HS-27A (cell line): ENCODE data around the gene KRTAP5-8.
"Not testable (repeated sequence)": the region's sequence is repeated elsewhere in the genome, so short reads cannot be mapped to it uniquely, and the experiment has no call there.

Source experiments
- DNase-seq: peaks from one replicate; pipeline ENCODE4 v3.0.0-alpha.2; 2012; ENCODE audit warnings: low read depth, missing footprints

Gene KRTAP5-8, protein sequence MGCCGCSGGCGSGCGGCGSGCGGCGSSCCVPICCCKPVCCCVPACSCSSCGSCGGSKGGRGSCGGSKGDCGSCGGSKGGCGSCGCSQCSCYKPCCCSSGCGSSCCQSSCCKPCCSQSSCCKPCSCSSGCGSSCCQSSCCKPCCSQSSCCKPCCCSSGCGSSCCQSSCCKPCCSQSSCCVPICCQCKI

DNA sequence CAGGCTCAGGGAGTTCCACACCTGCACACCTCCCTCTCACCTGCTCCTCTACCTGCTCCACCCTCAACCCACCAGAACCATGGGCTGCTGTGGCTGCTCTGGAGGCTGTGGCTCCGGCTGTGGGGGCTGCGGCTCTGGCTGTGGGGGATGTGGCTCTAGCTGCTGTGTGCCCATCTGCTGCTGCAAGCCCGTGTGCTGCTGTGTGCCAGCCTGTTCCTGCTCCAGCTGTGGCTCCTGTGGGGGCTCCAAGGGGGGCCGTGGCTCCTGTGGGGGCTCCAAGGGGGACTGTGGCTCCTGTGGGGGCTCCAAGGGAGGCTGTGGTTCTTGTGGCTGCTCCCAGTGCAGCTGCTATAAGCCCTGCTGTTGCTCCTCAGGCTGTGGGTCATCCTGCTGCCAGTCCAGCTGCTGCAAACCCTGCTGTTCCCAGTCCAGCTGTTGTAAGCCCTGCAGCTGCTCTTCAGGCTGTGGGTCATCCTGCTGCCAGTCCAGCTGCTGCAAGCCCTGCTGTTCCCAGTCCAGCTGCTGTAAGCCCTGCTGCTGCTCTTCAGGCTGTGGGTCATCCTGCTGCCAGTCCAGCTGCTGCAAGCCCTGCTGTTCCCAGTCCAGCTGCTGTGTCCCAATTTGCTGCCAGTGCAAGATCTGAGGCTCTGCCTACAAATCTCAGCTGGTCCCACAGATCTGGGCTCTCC, at the start of gene KRTAP5-8:
TSS of gene KRTAP5-8 (plus strand) at position 49 of the 689 bp plus-strand sequence. CDS start at position 80, 31 bp downstream.
- DNase-seq: not testable (repeated sequence)

DNA sequence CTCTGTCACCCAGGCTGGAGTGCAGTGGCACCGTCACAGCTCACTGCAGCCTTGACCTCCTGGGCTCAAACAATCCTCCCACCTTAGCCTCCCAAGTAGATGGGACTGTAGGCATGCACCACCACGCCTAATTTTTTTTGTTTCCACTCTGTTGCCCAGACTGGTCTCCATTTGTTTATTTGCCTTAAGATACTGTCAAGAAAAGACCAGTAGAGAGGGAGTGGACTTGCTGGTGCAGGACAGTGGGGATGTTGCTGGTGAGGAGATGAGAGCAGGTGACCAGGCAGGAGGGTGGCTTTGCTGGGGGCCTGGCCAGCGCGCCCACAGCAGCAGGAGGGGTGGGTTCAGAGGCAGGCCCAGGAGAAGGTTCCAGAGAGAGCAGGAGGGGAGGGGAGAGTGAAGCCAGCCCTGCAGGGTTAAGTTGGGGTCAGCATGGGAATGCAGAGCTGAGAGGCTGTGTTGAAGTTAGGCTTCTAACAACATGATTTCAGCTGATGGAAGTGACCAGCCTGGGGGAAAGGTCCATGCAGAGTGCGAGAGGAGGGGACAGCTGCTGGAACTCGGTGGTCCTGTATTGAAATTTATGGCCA, 49.0 kb upstream of the KRTAP5-8 start:
- DNase-seq: no peak

DNA sequence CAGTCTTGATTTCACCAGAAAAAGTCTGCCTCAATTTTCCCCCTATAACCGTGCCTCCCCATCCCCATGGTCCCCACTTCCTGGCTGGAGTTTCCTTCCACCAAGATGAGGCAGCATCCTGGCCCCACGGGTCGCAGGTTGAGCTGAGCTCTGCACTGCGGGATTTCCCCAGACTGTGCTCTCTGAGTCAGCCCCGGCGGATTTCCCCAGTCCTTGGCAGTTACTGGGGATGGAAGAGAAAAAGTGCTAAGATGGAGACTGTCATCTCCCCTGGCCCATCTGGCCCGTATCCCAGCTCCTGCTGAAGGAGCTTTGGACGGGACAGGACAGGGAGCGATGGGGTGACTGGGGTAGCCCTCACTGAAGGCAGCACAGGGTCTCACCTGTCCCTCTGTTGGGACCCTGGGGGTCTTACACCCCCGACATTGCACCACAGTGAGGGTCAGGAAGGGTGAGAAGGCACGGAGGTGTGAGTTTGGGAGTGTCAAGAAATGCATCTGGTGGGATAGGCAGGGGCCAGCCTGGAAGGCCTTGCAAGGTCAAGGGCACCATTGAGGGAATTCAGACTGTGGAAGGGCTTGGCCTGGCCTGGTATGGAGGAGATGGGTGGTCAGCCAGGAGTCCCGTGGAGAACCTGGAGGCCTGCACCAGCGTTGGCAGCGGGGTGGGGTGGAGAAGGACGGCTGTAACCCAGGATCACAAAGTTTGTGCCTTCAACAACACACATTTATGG, 48.3 kb upstream of the KRTAP5-8 start:
- DNase-seq: no peak

DNA sequence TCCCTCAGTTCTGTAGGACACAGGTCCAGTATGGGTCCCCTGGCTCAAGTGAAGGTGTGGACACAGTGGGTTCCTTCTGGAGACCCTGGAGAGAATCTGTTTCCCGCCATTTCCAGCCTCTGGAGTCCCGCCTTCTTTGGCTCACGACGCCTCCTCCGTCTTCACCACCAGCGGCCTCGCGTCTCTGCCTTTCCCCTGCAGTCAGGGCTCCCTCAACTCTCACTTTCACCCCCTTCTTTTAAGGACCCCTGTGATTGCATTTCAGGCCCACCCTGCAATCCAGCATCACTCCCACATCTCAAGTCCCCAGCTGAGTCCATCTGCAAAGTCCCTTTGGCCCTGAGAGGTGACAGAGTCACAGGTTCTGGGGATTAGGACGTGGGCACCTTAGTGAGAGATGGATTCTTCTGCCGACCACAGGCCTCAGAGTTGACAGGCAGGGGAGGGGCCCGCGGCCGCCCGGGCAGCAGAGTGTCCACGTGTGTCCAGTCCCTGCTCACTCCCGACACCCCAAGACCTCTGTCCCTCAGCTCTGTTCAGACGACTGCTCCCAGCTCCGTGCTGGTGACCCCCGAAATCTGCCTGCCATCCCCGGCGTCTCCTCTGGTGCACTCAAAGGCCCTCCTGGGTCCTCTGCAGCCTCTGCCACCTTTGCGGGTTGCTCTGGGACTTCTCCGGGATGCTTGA, 47.6 kb upstream of the KRTAP5-8 start:
- DNase-seq: no peak

DNA sequence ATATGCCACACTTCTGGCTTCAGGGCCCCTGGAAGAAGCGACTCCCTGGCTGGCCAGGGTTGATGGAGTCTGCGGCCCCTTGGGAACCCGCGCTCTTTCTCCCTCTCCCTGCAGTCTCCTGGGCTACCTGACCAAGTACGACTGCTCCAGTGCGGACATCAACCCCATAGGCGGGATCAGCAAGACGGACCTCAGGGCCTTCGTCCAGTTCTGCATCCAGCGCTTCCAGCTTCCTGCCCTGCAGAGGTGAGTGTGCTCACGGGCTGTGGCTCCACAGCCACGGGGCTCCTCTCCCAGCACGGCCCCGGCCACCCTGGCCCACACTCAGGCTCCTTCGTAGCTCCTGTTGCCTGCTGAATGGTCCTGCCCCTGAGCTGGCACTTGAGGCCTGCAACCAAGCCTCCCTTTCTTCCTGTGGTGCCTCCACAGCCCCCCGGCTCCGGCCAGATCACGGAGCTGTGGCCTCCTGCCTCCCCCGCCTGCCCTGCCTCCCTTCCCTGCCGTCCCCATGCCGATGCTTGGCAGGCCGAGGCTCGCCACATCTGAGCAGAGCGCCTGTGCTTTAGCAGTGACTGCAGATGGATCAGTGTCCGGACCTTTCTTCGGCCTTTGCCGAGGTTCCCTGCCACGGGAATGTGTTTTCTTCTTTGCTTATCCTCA, 47.0 kb upstream of the KRTAP5-8 start:
- DNase-seq: no peak

DNA sequence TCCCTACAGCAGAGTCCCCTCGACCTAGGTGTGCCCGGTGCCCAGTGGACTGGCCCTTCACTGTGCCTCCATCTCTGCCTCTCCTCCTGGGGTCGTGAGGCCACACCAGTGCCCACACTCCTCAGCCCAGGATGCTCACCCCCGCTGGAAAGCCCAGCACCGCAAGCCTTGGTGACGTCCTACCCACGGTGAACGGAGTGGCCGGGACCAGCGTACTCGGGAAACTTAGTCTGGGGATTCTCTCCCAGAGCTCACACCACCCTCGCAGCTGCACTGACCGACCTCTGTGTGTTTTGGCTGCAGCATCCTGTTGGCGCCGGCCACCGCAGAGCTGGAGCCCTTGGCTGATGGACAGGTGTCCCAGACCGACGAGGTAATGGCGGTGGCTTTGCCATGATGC, 46.3 kb upstream of the KRTAP5-8 start:
- DNase-seq: no peak

DNA sequence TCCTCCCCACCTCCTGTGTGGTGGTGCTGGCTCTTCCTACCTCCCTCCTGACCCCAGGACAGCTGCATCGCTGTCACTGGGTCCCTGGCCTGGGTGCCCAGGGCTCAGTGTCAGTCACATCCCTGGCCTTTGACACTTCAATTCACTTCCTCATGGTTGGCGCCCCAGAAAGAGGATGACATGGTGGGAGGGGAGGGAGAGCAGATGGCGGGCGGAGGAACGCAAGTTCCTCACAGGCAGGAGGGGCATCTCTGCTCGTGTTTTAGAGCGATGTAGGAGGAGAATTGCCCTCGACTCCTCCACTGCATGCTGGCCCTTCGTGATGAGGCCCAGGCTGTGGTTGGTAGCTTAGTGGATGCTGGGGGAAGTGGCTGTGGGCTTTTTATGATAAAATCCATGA, 45.9 kb upstream of the KRTAP5-8 start:
- DNase-seq: no peak

DNA sequence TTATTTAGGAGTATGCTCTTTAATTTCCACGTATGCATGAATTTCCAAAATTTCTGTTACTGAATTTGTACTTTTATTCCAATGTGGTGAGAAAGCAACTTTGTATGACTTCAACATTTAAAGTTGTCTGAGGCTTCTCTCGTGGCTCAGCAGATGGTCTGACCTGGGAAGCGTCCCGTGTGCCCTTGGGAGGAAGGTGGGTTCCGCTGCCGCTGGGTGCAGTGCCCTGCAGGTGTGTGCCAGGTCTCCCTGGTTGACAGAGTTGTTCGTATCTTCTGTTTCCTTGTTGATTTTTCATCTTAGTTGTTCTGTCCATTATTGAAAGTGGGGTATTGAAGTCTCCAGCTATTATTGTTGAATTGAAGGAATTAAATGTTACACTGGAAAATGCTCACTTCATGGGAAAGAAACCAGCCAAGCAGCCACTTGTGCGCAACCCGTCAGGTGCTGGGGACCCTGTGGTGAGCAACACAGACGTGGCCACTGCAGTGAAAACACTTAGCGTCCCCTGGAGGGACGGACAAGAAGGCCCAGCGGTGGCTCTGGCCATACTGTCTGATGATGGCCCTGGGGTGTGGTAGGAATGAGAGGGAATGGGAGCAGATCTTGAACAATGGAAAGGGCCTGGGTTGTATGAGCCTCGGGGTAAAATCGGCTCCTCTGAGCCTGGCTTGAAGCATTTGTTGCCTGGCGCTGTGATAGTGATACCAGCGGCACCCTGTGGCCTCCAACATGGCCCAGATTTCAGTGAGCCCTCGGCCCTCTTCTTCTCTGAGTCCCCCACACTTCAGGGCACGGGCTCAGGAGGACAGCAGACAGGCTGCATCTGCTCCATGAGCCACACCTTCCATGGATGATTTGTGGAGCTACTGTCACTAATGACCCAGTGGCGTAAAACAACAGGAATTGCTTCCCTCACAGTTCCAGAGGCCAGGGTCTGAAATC, 42.3 kb upstream of the KRTAP5-8 start:
- DNase-seq: no peak

DNA sequence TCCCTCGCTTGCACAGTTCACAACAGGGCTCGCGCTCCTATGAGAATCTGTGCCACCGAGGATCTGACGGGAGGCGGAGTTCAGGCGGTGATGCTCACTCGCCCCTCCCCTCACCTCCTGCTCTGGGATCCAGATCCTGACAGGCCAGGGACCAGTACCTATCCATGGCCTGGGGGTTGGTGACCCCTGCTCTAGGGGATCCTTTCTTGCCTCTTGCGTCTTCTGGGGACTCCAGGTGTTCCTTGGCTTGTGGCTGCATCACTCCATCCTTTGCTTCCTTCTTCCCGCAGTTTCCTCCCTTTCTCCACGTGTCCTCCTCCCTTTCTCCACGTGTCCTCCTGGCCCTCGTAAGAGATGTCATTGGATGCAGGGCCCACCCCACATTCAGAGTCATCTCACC, 41.4 kb upstream of the KRTAP5-8 start:
- no peak for DNase-seq

DNA sequence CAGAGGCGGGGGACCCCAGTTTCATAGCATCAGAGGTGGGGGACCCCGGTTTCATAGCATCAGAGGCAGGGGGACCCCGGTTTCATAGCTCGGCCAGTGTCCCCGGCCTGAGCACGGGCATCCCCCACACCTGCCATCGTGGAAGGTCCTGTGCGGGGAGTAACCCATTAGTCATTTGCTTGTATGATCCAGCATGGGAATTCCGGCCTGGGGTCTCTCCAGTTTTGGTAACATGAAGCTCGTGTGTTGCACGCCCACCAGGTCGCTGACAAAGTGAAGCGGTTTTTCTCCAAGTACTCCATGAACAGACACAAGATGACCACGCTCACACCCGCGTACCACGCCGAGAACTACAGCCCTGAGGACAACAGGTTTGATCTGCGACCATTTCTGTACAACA, 39.7 kb upstream of the KRTAP5-8 start:
- no peak for DNase-seq

DNA sequence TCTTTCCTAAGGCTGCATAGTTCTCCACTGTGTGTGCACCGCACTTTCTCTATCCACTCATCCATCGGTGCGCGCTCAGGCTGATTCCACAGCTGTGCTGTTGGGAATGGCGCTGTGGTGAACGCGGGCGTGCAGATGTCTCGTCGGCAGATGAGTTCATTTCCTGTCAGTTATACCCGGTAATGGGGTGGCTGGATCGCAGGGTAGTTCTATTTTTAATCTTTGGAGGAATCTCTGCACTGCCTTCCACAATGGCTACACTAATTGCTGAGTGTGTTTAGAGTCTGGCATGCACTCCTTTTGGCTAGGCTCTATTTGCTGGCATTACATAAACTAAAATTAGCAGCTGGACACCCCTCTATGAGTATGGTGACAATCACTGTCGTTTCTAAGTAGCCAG, 38.7 kb upstream of the KRTAP5-8 start:
- DNase-seq: no peak

DNA sequence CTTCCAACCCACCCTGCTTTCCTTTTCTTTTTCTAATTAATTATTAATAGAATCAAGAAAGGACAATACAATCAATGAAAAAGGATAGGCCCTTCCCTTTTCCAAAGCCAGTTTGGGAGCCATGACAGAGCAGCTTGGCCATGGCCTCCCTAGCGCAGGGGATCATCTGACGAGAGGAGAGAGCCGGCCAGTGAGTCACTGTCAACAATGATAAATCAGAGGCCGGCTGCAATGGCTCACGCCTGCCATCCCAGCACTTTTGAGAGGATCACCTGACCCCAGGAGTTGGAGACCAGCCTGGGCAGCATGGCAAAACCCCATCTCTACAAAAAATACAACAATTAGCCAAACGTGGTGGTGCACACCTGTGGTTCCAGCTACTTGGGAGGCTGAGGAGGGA, 38.3 kb upstream of the KRTAP5-8 start:
- DNase-seq: no peak

DNA sequence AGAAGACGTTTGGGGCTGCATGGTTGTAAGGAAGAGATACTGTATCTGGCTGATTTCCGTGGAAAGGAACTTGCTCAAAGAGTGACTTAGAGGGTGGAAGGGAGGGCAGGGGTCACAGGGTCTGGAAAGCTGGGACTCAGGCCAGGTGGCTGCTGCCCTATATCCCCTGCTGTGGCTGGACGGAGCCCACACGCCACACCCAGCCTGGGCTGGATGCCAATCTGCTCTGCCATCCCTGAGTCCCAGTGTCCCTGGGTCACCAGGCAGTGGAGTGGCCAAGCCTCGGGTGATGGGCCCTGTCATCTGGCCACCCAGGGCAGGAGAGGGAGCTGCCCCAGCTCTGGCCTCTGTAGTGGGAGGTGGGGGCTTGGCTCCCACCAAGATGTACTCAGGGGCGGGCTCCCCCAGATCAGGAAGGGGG, 37.2 kb upstream of the KRTAP5-8 start:
- DNase-seq: no peak

DNA sequence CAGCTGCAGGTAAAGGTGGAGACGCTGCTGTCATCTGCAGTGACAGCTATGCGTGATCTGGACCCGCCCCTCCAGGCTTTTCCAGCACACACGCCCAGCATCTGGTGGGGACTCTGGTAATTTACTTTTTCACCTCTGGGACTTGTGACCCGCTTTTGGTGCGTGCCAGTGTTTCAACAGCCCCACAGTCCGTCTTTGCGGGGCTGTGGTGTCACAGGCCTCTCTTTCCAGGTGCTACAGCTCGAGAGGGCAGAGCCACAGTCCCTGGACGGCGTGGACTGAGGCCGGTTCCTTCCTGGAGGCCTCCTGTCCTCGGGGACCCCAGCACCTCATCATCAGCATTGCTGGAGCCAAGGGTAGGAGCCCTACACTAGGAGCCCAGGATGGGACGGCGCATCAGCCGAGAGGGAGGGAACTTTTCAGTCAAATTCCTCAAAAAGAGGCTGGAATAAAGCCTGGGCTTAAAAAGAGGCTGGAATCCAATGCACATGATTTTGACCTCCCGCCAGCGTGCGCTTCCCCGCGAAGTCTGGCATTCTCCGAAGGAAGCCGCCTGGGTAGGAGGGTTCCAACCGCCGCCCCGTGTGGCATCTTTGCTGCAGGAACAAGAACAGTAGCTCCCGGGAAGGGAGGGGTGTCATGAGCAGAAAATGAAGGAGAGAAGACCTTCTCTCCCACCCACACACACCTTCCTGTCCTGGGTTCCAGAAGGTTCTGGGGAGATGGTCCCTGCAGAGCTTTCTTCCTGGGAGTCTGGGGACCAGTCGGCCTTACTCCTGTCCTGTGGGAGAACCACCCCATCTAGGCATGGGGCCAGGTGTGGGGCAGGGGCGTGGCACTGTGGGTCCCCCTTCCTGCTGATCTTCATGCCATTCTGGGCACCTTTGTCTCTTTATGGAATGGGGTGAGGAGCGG, 36.5 kb upstream of the KRTAP5-8 start:
- no peak for DNase-seq

DNA sequence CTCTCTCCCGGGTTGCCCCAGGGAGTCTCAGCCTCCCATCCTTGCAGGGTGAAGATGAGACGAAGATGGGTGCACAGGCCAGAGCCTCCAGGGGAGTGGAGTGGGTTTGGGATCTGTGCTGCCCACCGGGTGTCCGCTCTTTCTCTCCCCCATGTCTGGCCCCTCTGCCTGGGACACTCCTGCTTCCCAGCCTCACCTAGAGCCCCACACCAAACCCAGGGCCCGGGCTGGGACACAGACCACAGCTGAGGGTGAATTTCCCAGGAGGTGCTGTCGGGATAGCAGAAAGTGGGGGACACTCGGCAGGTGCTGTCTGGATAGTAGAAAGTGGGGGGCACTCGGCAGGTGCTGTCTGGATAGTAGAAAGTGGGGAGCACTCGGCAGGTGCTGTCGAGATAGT, 35.8 kb upstream of the KRTAP5-8 start:
- no peak for DNase-seq

DNA sequence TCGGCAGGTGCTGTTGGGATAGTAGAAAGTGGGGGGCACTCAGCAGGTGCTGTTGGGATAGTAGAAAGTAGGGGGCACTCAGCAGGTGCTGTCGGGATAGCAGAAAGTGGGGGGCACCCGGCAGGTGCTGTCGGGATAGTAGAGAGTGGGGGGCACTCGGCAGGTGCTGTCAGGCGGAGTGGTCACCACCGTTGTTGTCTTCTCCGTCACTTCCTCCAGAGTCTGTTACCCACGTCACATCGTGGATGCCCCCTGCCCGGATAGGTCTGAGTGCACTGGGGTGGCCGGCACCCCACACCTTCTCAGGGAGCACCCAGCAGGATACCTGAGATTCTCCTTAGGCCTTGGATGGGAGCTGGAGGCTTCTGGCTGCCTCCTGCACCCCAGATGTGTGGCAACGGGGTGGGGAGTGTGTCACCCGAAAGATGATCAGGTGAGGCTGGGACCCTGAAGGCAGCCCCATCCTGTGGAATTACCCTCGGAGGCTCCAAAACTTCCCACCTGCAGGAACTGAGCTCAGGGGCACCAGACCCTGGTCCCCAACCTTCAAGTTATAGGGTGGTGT, 34.9 kb upstream of the KRTAP5-8 start:
- DNase-seq: no peak

DNA sequence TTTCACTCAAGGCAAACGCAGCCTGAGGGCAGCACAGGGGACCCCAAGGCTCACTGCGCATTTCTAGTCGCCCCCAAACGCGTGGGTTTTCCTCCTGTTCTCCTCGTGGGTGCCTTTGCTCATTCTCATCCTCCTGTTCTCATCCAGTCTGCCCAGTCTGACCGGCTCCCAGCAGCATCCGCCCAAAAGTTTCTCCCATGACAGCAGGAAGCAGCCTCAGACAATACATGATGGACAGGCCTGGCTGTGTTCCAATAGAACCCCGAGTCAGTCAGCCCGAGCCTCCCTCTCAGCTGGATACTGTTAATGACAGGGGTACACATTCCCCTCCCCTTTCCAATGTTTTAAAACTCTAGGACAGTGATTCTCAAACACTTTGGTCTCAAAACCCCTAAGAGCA, 33.3 kb upstream of the KRTAP5-8 start:
- no peak for DNase-seq

DNA sequence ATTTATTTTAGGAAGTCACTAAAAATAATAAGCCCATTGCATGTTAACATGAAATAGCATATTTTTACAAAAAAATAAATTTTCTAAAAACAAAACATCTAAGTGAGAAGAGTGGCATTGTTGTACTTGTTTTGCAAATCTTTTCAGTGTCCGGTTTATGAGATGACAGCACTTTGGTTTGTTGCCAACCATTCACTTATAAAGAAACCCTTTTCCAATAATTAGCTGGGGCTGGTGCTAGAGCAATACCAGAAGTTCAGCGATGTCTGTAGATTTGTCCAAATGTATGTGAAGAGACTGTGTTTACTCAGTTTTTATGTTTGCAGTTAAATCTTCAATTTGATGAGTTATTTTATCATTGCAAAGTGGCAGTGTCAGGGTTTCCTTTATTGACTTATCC, 32.8 kb upstream of the KRTAP5-8 start:
- DNase-seq: no peak

DNA sequence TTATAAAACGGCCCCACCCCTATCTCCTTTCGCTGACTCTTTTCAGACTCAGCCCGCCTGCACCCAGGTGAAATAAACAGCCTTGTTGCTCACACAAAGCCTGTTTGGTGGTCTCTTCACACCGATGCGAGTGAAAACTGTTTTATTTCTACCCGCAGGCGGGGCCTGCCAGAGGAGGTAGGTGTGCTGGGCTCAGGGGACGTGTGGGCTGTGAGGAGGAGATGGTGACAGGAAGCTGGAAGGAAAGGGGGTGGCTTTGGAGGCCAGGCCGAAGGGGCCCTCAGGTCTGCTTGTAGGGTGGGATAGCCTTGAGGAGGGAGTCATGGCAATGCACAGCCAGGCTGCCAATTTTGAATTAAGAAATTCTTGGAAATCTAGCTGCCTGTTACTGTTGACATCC, 32.0 kb upstream of the KRTAP5-8 start:
- DNase-seq: no peak
